Measurements from ENCODE around the gene NR3C1. TPM values are rescaled to one million over a fixed set of nuclear protein-coding genes. Genes with fewer than 3 reads are reported as not detected.

The NR3C1 gene
- total and polyA plus RNA-seq, 2 experiments from 2014 or later = 41.0 to 60.5 TPM

DNA sequence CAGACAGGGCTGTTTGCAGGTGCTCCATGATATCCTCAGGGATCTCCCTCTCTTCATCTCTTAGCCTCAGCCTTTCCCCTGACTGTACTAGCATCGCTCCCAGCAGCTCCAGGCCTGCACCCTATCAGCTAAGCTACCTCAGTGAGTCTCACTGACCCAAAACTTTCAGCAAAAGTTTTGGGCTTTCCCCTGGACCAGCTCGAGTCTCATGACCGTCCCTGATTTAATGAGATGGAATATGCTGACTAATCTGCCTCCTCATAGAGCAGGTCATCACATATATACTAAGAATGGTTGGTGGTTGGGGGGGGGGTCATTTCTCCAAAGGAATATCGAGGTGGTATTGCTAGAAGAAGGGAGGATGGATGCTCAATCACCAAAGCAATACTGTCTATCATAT lies 151.5 kb downstream of the NR3C1 start:
- peaks cover 9% of the 10 kb centered on the region for H3K4me1 ChIP-seq (ENCODE audit: insufficient read depth)

DNA sequence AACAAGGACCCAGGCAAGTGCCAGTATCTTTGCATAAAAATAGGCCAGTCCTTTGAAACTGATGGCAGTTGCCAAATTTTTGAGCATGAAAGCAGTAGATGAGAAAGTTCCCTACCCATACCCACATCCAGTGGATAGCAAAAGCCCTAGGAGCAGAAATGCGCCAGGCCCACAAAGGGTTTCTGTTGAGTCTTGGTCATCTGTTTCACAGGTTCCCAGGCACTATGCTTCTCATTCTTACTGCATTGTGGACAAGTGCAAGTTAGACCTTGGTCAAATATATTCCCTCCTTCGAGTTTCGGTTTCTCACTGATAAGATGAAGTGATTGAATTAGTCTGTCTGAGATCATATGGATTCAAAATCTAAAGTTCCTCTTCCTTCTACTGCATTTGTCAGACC lies 152.3 kb downstream of the NR3C1 start:
- H3K36me3 ChIP-seq (replicated peaks; ENCODE audit: insufficient read depth, low read depth) = no peaks in the 10 kb centered on the region
- WGBS (ENCODE audit: low lambda C conversion rate, missing lambda C conversion rate) = 95% methylated on average over 3 of the region's 3 CpGs
- TF ChIP-seq EZH2 (IDR thresholded peaks at IDR 0.05; ENCODE audit: borderline replicate concordance) (no peak), EZH2phosphoT487 (IDR thresholded peaks at IDR 0.05; ENCODE audit: low read depth, severe bottlenecking, unreplicated experiment) (no peak)
- TF ChIP-seq, protein P1, sequence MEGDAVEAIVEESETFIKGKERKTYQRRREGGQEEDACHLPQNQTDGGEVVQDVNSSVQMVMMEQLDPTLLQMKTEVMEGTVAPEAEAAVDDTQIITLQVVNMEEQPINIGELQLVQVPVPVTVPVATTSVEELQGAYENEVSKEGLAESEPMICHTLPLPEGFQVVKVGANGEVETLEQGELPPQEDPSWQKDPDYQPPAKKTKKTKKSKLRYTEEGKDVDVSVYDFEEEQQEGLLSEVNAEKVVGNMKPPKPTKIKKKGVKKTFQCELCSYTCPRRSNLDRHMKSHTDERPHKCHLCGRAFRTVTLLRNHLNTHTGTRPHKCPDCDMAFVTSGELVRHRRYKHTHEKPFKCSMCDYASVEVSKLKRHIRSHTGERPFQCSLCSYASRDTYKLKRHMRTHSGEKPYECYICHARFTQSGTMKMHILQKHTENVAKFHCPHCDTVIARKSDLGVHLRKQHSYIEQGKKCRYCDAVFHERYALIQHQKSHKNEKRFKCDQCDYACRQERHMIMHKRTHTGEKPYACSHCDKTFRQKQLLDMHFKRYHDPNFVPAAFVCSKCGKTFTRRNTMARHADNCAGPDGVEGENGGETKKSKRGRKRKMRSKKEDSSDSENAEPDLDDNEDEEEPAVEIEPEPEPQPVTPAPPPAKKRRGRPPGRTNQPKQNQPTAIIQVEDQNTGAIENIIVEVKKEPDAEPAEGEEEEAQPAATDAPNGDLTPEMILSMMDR (IDR thresholded peaks at IDR 0.05; ENCODE audit: poor library complexity) = no peak
- H3K4me3 ChIP-seq = no peak overlapping the region
- no peaks in the 10 kb centered on the region for H3K79me2 ChIP-seq
- no peaks in the 10 kb centered on the region for H3K27me3 ChIP-seq
- H3K4me2 ChIP-seq = no peak overlapping the region
- no peaks in the 10 kb centered on the region for H3K9me3 ChIP-seq (ENCODE audit: low read depth)
- H2AFZ ChIP-seq = no peak overlapping the region
- no peak for DNase-seq (ENCODE audit: low spot score)
- H3K4me1 ChIP-seq (ENCODE audit: insufficient read depth) = peaks cover 9% of the 10 kb centered on the region
- H4K20me1 ChIP-seq (ENCODE audit: insufficient read depth, poor library complexity, severe bottlenecking) = no peaks in the 10 kb centered on the region
- no peak overlapping the region for H3K27ac ChIP-seq
- no peaks in the 10 kb centered on the region for H3K9me2 ChIP-seq (replicated peaks; ENCODE audit: insufficient read depth)

More for the DNA sequence above, 151.5 kb downstream of the NR3C1 start:
- TF ChIP-seq EZH2phosphoT487 (IDR thresholded peaks at IDR 0.05; ENCODE audit: low read depth, severe bottlenecking, unreplicated experiment) (no peak), EZH2 (IDR thresholded peaks at IDR 0.05; ENCODE audit: borderline replicate concordance) (no peak)
- TF ChIP-seq, protein P1 (IDR thresholded peaks at IDR 0.05; ENCODE audit: poor library complexity) = no peak
- Histone ChIP-seq H3K79me2 (no peaks in the 10 kb centered on the region), H3K27ac (no peak overlapping the region), H3K27me3 (no peaks in the 10 kb centered on the region), H3K9me3 (ENCODE audit: low read depth) (no peaks in the 10 kb centered on the region), H3K4me2 (no peak overlapping the region), H4K20me1 (ENCODE audit: insufficient read depth, poor library complexity, severe bottlenecking) (no peaks in the 10 kb centered on the region), H3K36me3 (replicated peaks; ENCODE audit: insufficient read depth, low read depth) (no peaks in the 10 kb centered on the region), H2AFZ (no peak overlapping the region), H3K4me3 (no peak overlapping the region), H3K9me2 (replicated peaks; ENCODE audit: insufficient read depth) (no peaks in the 10 kb centered on the region)
- 96% methylated on average over 4 of the region's 4 CpGs for WGBS (ENCODE audit: low lambda C conversion rate, missing lambda C conversion rate)
- DNase-seq (ENCODE audit: low spot score) = no peak

DNA sequence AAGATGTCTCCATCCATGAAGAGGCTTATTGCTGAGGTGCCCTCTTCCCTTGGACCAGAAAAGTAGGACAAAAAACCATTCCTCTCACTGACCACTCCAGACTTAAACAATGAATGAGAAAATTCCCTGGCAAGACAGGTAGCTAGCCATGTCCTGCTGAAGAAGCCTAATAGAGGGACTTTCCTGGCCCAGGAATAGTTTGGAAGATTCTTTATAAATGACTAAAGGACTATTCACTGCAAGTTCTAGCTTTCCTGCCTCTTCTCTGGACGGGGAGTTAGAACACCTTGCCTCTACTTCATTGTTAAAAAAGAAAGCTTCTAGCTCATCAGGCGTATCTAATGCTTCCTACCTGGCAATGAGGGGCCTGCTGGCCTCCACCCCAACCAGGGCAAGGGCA lies 153.6 kb downstream of the NR3C1 start:
- WGBS (ENCODE audit: low lambda C conversion rate, missing lambda C conversion rate) = 98% methylated on average over 2 of the region's 2 CpGs
- Histone ChIP-seq H3K36me3 (replicated peaks; ENCODE audit: insufficient read depth, low read depth) (no peaks in the 10 kb centered on the region), H3K27ac (no peak overlapping the region), H3K79me2 (no peaks in the 10 kb centered on the region), H3K27me3 (no peaks in the 10 kb centered on the region), H3K4me3 (no peak overlapping the region), H4K20me1 (ENCODE audit: insufficient read depth, poor library complexity, severe bottlenecking) (no peaks in the 10 kb centered on the region), H3K4me1 (ENCODE audit: insufficient read depth) (peaks cover 9% of the 10 kb centered on the region), H3K9me3 (ENCODE audit: low read depth) (no peaks in the 10 kb centered on the region), H3K4me2 (no peak overlapping the region), H3K9me2 (replicated peaks; ENCODE audit: insufficient read depth) (no peaks in the 10 kb centered on the region), H2AFZ (no peak overlapping the region)
- no peak for TF ChIP-seq EZH2phosphoT487 (IDR thresholded peaks at IDR 0.05; ENCODE audit: low read depth, severe bottlenecking, unreplicated experiment)
- TF ChIP-seq EZH2 (IDR thresholded peaks at IDR 0.05; ENCODE audit: borderline replicate concordance) = no peak
- TF ChIP-seq, protein P1 (IDR thresholded peaks at IDR 0.05; ENCODE audit: poor library complexity) = no peak
- DNase-seq (ENCODE audit: low spot score) = no peak
